PC-9 (cell line): ENCODE data around the gene ANO9.

Source experiments
- EZH2 ChIP-seq: fragments of 200-600 bp; sonication (generic); IDR thresholded peaks from 2 replicates; pipeline ENCODE4 v1.8.0; 2017; ENCODE audit warnings: antibody characterized with exemption, low read depth
- TF ChIP-seq, protein P1 (sequence below): fragments of 200-600 bp; sonication (generic); conservative IDR thresholded peaks from 2 replicates; pipeline ENCODE4 v1.6.1; 2017; ENCODE audit warnings: mixed run types, antibody characterized with exemption, mild to moderate bottlenecking, moderate library complexity

DNA sequence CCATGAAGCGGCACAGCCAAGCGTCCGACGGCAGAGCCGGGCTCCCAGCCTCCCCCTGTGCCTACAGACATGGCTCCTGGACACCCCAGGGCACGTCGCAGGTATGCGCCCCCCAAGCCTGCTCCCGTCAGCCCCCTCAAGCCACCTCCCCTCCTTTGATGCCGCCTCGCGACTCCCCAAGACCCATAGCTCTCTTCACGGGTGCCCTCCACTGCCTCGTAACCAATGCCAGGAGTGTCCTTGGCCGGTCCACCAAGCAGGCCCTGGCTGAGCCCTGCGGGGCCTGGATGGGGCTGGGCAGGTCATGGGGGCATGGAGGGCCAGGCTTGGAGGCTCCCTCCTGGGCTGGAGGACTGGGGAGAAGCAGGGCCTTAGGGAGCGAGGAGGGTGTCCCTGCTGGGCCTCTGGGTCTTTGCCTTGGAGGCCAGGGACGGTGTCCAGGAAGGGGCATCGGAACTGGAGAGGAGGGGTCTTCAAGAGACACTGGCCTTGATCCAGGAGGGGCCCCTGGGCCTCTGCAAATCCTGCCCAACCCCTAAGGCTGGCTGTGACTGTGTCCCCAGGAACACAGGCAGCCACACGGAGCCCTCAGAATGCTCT is 9.2 kb downstream of the ANO9 start:
- TF ChIP-seq, protein P1, sequence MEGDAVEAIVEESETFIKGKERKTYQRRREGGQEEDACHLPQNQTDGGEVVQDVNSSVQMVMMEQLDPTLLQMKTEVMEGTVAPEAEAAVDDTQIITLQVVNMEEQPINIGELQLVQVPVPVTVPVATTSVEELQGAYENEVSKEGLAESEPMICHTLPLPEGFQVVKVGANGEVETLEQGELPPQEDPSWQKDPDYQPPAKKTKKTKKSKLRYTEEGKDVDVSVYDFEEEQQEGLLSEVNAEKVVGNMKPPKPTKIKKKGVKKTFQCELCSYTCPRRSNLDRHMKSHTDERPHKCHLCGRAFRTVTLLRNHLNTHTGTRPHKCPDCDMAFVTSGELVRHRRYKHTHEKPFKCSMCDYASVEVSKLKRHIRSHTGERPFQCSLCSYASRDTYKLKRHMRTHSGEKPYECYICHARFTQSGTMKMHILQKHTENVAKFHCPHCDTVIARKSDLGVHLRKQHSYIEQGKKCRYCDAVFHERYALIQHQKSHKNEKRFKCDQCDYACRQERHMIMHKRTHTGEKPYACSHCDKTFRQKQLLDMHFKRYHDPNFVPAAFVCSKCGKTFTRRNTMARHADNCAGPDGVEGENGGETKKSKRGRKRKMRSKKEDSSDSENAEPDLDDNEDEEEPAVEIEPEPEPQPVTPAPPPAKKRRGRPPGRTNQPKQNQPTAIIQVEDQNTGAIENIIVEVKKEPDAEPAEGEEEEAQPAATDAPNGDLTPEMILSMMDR, result no peak
- TF ChIP-seq EZH2, result no peak
